Gastrocnemius medialis (tissue), 4 donors: ENCODE data around the gene TMEM150A.

ENCODE experiments used
- POLR2A ChIP-seq, 2 donors: fragments of 450-650 bp; IDR thresholded peaks; one replicate each; pipeline ENCODE4 v1.6.1; 2017; ENCODE audit warnings: antibody characterized with exemption in 2 of 2, mild to moderate bottlenecking in 2 of 2, moderate library complexity in 2 of 2
- TF ChIP-seq, protein P1 (sequence below), 5 experiments: fragments of 450-650 bp in 3 of 5; fragments of 200-600 bp in 2 of 5; sonication (generic) in 2 of 5; IDR thresholded peaks in 4 of 5; conservative IDR thresholded peaks in 1 of 5; 1 replicate in 4 of 5; 2 replicates in 1 of 5; pipeline ENCODE4 v1.5.1; 2016 to 2019; ENCODE audit warnings: antibody characterized with exemption in 5 of 5, mild to moderate bottlenecking in 3 of 5, moderate library complexity in 3 of 5

DNA sequence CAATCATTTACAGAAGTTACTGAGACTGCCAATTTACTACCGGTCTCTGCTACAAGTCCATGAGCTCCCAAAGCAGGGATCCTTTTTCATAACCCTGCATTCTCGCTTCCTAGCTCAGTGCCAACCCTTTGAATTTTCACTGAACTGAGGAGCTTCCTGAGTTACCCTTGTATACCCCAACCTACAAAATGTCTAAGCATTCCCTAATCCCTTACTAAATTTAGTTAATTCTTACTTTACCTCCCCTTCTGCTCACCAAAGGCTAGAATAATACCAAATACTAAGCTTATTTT lies 53.9 kb downstream of the TMEM150A start:
- TF ChIP-seq, protein P1, sequence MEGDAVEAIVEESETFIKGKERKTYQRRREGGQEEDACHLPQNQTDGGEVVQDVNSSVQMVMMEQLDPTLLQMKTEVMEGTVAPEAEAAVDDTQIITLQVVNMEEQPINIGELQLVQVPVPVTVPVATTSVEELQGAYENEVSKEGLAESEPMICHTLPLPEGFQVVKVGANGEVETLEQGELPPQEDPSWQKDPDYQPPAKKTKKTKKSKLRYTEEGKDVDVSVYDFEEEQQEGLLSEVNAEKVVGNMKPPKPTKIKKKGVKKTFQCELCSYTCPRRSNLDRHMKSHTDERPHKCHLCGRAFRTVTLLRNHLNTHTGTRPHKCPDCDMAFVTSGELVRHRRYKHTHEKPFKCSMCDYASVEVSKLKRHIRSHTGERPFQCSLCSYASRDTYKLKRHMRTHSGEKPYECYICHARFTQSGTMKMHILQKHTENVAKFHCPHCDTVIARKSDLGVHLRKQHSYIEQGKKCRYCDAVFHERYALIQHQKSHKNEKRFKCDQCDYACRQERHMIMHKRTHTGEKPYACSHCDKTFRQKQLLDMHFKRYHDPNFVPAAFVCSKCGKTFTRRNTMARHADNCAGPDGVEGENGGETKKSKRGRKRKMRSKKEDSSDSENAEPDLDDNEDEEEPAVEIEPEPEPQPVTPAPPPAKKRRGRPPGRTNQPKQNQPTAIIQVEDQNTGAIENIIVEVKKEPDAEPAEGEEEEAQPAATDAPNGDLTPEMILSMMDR (IDR thresholded peaks at IDR 0.05 in 4 of 5, conservative IDR thresholded peaks at IDR 0.05 in 1 of 5): no peak
- TF ChIP-seq POLR2A (IDR thresholded peaks at IDR 0.05): no peak
